Measurements from ENCODE around the gene RAB44.

RAB44 gene

DNA sequence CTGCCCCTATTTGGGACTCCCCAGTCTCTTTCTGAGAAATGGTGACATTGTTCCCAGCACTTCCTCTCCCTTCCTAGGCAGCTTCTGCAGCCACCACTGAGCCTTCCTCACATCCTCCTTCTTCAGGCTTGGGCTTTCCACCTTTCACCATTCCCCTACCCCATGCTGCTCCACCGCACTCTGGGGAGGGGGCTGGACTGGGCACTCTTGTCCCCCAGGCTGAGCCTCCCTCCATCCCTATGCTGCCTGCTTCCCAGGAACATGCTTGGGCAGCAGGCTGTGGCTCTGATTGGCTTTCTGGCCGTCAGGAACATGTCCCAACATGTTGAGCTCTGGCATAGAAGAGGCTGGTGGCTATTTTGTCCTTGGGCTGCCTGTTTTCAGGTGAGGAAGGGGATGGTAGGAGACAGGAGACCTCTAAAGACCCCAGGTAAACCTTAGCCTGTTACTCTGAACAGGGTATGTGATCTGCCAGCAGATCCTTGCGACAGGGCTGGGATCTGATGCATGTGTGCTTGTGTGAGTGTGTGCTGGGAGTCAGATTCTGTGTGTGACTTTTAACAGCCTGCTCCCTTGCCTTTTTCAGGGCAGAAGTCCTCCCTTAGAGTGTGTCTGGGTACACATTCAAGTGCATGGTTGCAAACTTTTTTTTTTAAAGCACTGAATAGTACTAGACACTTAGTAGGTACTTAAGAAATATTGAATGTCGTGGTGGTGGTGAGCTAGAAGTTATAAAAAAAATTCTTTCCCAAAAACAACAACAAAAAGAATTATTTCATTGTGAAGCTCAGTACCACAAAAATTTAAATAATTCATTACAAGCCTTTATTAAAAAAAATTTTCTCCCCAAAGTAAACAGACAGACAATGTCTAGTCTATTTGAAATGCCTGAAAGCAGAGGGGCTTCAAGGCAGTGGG, 21.2 kb upstream of the RAB44 start:
- peak; percentile 53 for DNase-seq (ENCODE audit: low spot score)
- TF ChIP-seq, protein P1, sequence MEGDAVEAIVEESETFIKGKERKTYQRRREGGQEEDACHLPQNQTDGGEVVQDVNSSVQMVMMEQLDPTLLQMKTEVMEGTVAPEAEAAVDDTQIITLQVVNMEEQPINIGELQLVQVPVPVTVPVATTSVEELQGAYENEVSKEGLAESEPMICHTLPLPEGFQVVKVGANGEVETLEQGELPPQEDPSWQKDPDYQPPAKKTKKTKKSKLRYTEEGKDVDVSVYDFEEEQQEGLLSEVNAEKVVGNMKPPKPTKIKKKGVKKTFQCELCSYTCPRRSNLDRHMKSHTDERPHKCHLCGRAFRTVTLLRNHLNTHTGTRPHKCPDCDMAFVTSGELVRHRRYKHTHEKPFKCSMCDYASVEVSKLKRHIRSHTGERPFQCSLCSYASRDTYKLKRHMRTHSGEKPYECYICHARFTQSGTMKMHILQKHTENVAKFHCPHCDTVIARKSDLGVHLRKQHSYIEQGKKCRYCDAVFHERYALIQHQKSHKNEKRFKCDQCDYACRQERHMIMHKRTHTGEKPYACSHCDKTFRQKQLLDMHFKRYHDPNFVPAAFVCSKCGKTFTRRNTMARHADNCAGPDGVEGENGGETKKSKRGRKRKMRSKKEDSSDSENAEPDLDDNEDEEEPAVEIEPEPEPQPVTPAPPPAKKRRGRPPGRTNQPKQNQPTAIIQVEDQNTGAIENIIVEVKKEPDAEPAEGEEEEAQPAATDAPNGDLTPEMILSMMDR (conservative IDR thresholded peaks at IDR 0.05; ENCODE audit: low read depth) = no peak
- peak overlapping the region; percentile 99 for H3K27ac ChIP-seq
- POLR2A ChIA-PET (ENCODE audit: low non-redundant PET) = interaction anchor here (0.9 to 2.1 kb wide), 2 partner anchors 9 to 45 kb away, joined by 3 to 8 read pairs; no protein-coding TSS in a partner anchor
- CTCF ChIA-PET = interaction anchor here (0.6 to 1.1 kb wide), 2 partner anchors 61 to 83 kb away, joined by 3 to 4 read pairs; no protein-coding TSS in a partner anchor

DNA sequence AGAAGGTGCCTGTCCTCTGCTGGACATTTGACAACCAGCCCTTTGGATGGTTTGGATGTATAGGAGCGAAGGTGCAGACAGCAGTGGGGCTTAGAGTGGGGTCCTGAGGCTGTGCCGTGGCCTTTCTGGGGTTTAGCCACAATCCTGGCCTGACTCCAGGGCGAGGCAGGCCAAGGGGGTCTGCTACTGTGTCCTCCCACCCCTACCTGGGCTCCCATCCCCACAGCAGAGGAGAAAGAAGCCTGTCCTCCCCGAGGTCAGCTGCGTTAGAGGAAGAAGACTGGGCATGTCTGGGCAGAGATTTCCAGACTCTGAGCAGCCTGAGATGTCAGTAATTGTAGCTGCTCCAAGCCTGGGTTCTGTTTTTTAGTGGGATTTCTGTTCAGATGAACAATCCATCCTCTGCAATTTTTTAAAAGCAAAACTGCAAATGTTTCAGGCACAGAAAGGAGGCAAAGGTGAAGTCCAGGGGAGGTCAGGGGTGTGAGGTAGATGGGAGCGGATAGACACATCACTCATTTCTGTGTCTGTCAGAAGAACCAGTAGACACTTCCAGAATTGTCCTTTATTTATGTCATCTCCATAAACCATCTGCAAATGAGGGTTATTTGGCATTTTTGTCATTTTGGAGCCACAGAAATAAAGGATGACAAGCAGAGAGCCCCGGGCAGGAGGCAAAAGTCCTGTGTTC, 20.4 kb upstream of the RAB44 start:
- no peak for DNase-seq (ENCODE audit: low spot score)
- ChIA-PET POLR2A (ENCODE audit: low non-redundant PET) (interaction anchor here (2.1 kb wide), 1 partner anchor 10 kb away, joined by 8 read pairs; no protein-coding TSS in a partner anchor), CTCF (interaction anchor here (1.1 kb wide), 1 partner anchor 62 kb away, joined by 4 read pairs; no protein-coding TSS in a partner anchor)
- TF ChIP-seq, protein P1 (conservative IDR thresholded peaks at IDR 0.05; ENCODE audit: low read depth) = no peak
- peak overlapping the region; percentile 99 for H3K27ac ChIP-seq

DNA sequence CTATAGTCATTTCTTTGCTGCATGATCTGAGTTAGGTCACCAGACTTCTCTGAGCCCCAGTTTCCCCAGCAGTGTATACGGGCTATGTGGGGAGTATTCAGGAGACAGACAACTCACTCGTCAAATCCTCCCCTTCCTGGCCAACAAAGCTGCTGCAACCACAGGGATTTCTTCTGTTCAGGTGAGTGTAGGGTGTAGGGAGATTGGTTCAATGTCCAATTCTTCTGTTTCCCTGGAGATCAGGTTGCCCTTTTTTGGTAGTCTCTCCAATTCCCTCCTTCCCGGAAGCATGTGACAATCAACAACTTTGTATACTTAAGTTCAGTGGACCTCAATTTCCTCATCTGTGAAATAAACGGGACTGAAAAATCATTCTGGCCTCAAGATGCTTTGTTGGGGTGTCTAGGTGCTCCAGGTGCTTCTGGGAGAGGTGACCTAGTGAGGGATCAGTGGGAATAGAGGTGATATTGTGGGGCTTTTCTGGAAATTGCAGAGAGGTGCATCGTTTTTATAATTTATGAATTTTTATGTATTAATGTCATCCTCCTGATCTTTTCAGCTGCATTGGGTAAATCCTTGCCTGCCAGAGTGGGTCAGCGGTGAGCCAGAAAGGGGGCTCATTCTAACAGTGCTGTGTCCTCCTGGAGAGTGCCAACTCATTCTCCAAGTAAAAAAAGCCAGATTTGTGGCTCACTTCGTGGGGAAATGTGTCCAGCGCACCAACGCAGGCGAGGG, 19.7 kb upstream of the RAB44 start:
- TF ChIP-seq, protein P1 (conservative IDR thresholded peaks at IDR 0.05; ENCODE audit: low read depth) = no peak

DNA sequence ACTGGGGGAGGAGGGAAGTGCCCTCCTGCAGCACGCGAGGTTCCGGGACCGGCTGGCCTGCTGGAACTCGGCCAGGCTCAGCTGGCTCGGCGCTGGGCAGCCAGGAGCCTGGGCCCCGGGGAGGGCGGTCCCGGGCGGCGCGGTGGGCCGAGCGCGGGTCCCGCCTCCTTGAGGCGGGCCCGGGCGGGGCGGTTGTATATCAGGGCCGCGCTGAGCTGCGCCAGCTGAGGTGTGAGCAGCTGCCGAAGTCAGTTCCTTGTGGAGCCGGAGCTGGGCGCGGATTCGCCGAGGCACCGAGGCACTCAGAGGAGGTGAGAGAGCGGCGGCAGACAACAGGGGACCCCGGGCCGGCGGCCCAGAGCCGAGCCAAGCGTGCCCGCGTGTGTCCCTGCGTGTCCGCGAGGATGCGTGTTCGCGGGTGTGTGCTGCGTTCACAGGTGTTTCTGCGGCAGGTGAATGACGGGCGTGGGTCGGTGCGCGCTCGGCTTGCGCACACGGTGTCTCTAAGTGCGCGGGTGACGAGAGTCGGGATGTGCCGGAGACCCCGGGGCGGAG, 19.1 kb upstream of the RAB44 start, which contains the start of gene CDKN1A:
TSS of gene CDKN1A (plus strand) at position 227 of the 555 bp plus-strand sequence. CDS start 5,388 bp downstream, outside the sequence.
- DNase-seq (ENCODE audit: low spot score) = peak; percentile 83
- ChIA-PET CTCF (interaction anchor here (1.0 to 1.2 kb wide), 2 partner anchors 12 to 55 kb away, joined by 3 read pairs; no protein-coding TSS in a partner anchor), POLR2A (ENCODE audit: low non-redundant PET) (interaction anchor here (0.6 to 1.3 kb wide), 6 partner anchors 11 to 272 kb away, joined by 3 to 9 read pairs (median 4); no protein-coding TSS in a partner anchor)
- TF ChIP-seq, protein P1 (conservative IDR thresholded peaks at IDR 0.05; ENCODE audit: low read depth) = no peak
- peak within 1 kb of the TSS; percentile 99 for H3K27ac ChIP-seq

More for the DNA sequence above, 19.7 kb upstream of the RAB44 start:
- H3K27ac ChIP-seq = peak overlapping the region; percentile 99
- POLR2A ChIA-PET (ENCODE audit: low non-redundant PET) = interaction anchor here (0.6 to 2.1 kb wide), 5 partner anchors 11 to 59 kb away, joined by 3 to 9 read pairs (median 5); no protein-coding TSS in a partner anchor
- CTCF ChIA-PET = interaction anchor here (1.0 to 1.2 kb wide), 2 partner anchors 11 to 55 kb away, joined by 3 read pairs; no protein-coding TSS in a partner anchor
- DNase-seq (ENCODE audit: low spot score) = no peak

DNA sequence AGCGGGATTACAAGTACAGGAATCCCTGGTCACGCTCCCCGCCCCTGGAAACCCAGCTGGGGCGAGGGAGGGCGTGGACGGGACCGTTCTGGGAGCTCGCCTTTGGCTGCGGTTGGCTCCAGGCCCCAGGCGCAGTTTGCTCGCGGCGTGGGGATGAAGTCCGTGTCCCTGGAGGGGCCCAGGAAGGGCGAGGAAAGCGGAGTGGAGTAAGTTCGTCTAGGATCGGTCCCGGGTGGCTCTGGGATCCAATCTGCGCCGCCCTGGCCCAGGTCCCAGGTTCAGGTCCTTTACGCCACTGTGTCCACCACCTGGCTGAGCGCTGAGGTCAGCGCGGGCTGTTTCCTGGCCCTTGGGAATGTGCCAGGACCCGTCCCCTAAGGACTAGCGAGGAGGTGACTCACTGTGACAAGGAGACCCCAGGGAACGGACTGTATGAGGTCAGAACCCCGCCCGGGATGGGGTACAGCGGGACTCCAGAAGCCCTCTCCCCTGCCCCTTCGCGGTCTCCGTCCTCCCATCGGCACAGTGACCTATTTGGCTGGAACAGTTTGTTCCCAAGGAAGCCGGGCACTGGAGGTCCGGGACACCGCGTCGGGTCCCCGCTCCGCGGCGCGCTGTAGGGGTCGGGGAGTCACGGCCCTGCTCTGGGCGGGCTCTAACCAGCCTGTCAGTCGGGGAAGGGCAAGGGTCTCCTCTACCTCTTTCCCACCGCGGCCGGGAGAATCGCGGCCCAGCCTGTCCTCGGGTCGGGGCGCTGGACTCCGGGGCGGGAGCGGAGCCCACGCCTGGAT, 18.4 kb upstream of the RAB44 start:
- TF ChIP-seq, protein P1 (conservative IDR thresholded peaks at IDR 0.05; ENCODE audit: low read depth) = no peak
- POLR2A ChIA-PET (ENCODE audit: low non-redundant PET) = interaction anchor here (0.6 to 1.3 kb wide), 6 partner anchors 12 to 272 kb away, joined by 3 to 9 read pairs (median 4); no protein-coding TSS in a partner anchor
- DNase-seq (ENCODE audit: low spot score) = no peak
- peak overlapping the region; percentile 99 for H3K27ac ChIP-seq
- CTCF ChIA-PET = interaction anchor here (0.8 to 1.2 kb wide), 3 partner anchors 13 to 80 kb away, joined by 3 to 4 read pairs (median 3); no protein-coding TSS in a partner anchor
